Colonic mucosa (tissue), 4 donors: ENCODE data around the gene RAB3C. TPM values are rescaled to one million over a fixed set of nuclear protein-coding genes. Genes with fewer than 3 reads are reported as not detected.

Experiments used
- DNase-seq: peaks from one replicate; pipeline ENCODE4 v3.0.0-alpha.2; 2020
- H3K27ac ChIP-seq: fragments of 200-600 bp; one replicate; pipeline ENCODE4 v1.8.0; 2021
- H3K27me3 ChIP-seq: fragments of 200-600 bp; one replicate; pipeline ENCODE4 v1.8.0; 2021
- H3K36me3 ChIP-seq: fragments of 200-600 bp; one replicate; pipeline ENCODE4 v1.8.0; 2021
- H3K4me1 ChIP-seq: fragments of 200-600 bp; one replicate; pipeline ENCODE4 v1.8.0; 2021; ENCODE audit warnings: mild to moderate bottlenecking
- H3K4me3 ChIP-seq: fragments of 200-600 bp; one replicate; pipeline ENCODE4 v1.8.0; 2021
- H3K9ac ChIP-seq, 2 donors: one replicate each; pipeline ENCODE4 v1.7.0; 2013; ENCODE audit warnings: control low read depth in 2 of 2, low read depth in 2 of 2, low read length in 2 of 2
- H3K9me3 ChIP-seq: fragments of 200-600 bp; one replicate; pipeline ENCODE4 v1.8.0; 2021
- intact Hi-C: fragments of 100-400 bp; cut with DNase I; formaldehyde crosslinking; loops from one replicate; pipeline ENCODE4 v1.14.1; 2022
- total RNA-seq, 2 donors: library from RNA; stranded (reverse); fragmentation: NEBNext Ultra II Directional in 1 of 2; extraction: Animal tissue kit (Norgen Biotek cat#: 25700) in 1 of 2; gene quantifications; one replicate each; pipeline ENCODE4 v1.2.1, GENCODE V29; 2021
- TF ChIP-seq, protein P1 (sequence below): fragments of 200-600 bp; IDR thresholded peaks from one replicate; pipeline ENCODE4 v1.8.0; 2022; ENCODE audit warnings: antibody characterized with exemption, mild to moderate bottlenecking
- donor health status: healthy.
- donor health status: DM: no; HTN: no; CAD: no.
- donor health status: DM: no; HTN: no; CAD: no.

RAB3C gene
- total RNA-seq, 2 donors from 2014 or later, result 1.1 to 1.2 TPM

DNA sequence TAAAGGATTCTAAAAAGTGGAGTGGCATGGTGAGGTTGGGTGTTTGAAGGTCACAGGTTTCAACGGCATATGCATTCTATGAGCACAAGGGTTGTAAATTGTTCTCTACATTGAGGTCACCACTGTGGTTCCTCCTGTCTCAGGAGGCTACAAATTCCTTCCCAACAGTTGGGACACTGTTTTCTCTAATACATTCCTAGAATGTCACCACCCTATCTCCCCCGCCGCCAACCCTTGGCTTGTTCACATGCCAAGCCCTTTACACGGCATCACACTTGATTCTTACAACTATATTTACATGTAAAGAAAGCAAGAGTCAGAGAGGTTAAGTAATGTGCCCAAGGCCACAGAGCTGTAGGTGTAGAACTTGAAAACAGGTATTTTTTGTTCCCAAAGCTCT lies 315.1 kb downstream of the RAB3C start:
- Histone ChIP-seq H3K9me3 (no peaks in the 10 kb centered on the region), H3K27ac (no peak overlapping the region), H3K36me3 (no peaks in the 10 kb centered on the region), H3K9ac (no peak overlapping the region), H3K27me3 (no peaks in the 10 kb centered on the region), H3K4me3 (no peak overlapping the region), H3K4me1 (no peaks in the 10 kb centered on the region)
- intact Hi-C loops, result no loop called here
- DNase-seq, result no peak
- TF ChIP-seq, protein P1, sequence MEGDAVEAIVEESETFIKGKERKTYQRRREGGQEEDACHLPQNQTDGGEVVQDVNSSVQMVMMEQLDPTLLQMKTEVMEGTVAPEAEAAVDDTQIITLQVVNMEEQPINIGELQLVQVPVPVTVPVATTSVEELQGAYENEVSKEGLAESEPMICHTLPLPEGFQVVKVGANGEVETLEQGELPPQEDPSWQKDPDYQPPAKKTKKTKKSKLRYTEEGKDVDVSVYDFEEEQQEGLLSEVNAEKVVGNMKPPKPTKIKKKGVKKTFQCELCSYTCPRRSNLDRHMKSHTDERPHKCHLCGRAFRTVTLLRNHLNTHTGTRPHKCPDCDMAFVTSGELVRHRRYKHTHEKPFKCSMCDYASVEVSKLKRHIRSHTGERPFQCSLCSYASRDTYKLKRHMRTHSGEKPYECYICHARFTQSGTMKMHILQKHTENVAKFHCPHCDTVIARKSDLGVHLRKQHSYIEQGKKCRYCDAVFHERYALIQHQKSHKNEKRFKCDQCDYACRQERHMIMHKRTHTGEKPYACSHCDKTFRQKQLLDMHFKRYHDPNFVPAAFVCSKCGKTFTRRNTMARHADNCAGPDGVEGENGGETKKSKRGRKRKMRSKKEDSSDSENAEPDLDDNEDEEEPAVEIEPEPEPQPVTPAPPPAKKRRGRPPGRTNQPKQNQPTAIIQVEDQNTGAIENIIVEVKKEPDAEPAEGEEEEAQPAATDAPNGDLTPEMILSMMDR, result no peak

DNA sequence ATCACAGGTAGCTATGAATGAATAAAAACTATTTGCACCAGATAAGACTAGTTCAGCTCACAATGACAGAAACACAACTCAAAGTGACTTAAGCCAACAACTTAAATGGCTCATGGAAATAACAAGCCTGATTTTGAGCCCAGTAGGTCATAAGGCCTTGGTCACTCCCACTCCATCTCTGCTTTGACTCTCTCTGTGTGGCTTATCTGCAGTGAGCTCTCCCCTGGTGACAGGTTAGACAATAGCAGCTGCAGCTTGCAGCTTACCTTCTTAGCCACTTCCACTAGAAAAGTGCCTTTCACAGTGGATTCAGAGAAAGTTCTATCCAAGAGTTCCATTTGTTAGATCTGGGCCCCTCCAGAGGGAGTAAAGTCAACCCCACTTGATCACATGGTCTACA lies 315.7 kb downstream of the RAB3C start:
- no peaks in the 10 kb centered on the region for H3K27me3 ChIP-seq
- TF ChIP-seq, protein P1, result no peak
- no peak overlapping the region for H3K9ac ChIP-seq
- no peak for DNase-seq
- no peak overlapping the region for H3K4me3 ChIP-seq
- no peaks in the 10 kb centered on the region for H3K4me1 ChIP-seq
- intact Hi-C loops, result no loop called here
- H3K9me3 ChIP-seq, result no peaks in the 10 kb centered on the region
- no peak overlapping the region for H3K27ac ChIP-seq
- H3K36me3 ChIP-seq, result no peaks in the 10 kb centered on the region

DNA sequence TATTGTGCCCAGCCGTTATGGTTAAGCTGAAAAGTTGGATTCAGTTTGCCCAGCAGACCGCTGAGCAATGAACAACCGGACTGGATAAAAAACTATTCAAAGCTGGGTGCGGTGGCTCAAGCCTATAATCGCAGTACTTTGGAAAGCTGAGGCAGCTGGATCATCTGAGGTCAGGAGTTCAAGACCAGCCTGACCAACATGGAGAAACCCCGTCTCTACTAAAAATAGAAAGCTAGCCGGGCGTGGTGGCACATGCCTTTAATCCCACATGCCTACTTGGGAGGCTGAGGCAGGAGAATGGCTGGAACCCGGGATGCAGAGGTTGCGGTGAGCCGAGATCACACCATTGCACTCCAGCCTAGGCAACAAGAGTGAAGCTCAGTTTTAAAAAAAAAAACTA lies 318.4 kb downstream of the RAB3C start:
- no peaks in the 10 kb centered on the region for H3K27me3 ChIP-seq
- H3K9me3 ChIP-seq, result no peaks in the 10 kb centered on the region
- H3K4me3 ChIP-seq, result no peak overlapping the region
- DNase-seq, result no peak
- H3K27ac ChIP-seq, result no peak overlapping the region
- intact Hi-C loops, result no loop called here
- TF ChIP-seq, protein P1, result no peak
- H3K36me3 ChIP-seq, result no peaks in the 10 kb centered on the region
- no peaks in the 10 kb centered on the region for H3K4me1 ChIP-seq
- no peak overlapping the region for H3K9ac ChIP-seq

DNA sequence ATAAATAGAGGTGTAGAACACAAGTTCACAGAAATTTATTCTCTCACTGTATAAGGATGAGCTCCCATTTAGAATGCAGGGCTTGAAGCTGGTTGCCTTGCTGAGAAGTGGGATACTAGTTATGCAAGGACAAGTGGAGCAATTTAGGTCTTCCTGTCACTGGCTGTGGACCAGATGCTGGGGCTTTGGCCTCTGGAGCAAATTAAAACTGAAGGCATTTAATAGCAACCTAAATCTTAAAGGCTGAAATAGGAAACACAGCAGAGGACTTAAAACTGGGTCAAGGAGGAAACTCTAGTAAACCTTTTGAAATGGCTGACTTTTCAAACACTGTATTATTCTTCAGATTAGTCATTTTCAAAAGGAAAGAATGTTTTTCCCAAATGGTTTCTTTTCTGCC lies 319.4 kb downstream of the RAB3C start:
- Histone ChIP-seq H3K36me3 (no peaks in the 10 kb centered on the region), H3K9me3 (no peaks in the 10 kb centered on the region), H3K4me3 (no peak overlapping the region), H3K4me1 (no peaks in the 10 kb centered on the region), H3K9ac (no peak overlapping the region), H3K27ac (no peak overlapping the region), H3K27me3 (no peaks in the 10 kb centered on the region)
- TF ChIP-seq, protein P1, result no peak
- no peak for DNase-seq
- intact Hi-C loops, result no loop called here

DNA sequence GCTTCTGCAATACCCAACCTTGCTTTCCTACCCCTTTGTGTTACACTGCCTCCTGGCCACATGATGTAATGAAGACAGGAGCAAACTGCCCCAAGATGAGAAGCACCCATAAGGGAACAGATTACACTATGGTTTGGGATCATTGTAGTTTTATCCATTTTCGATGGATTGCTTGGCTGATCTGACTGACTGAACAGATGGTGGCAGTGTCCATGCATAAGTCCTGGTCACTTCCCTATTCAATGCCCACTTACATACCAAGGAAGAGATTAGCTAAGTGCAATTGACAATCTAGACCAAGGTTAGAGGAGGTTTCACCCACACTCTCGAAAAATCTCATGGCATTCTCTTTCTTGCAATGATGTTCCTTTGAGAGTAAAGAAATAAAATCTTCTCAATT lies 319.9 kb downstream of the RAB3C start:
- Histone ChIP-seq H3K27me3 (no peaks in the 10 kb centered on the region), H3K4me3 (no peak overlapping the region), H3K9ac (no peak overlapping the region), H3K27ac (no peak overlapping the region), H3K4me1 (no peaks in the 10 kb centered on the region), H3K36me3 (no peaks in the 10 kb centered on the region), H3K9me3 (no peaks in the 10 kb centered on the region)
- DNase-seq, result no peak
- TF ChIP-seq, protein P1, result no peak
- intact Hi-C loops, result no loop called here

DNA sequence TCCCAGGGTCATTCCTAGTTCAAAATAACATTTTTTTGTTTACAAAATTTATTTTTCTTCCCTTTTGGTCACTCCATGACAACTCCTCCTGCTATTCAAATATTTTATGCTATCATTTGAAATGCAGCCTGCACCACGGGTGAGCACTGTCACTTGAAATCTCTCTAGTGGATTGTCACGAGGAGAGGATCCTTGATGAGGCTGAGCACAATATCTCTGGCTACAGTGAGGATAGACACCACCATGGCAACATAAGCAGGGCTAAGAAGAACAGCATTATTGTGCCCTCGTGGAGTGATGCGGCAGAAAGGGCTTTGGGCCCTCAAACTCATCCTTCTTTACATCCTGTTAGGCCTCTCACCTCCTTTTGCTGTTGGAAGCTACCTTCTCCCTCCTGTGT lies 321.9 kb downstream of the RAB3C start:
- H3K36me3 ChIP-seq, result no peaks in the 10 kb centered on the region
- H3K9me3 ChIP-seq, result no peaks in the 10 kb centered on the region
- H3K4me1 ChIP-seq, result no peaks in the 10 kb centered on the region
- no peak overlapping the region for H3K4me3 ChIP-seq
- TF ChIP-seq, protein P1, result no peak
- H3K9ac ChIP-seq, result no peak overlapping the region
- intact Hi-C loops, result no loop called here
- no peak overlapping the region for H3K27ac ChIP-seq
- no peaks in the 10 kb centered on the region for H3K27me3 ChIP-seq
- DNase-seq, result no peak
